Central memory CD8-positive, alpha-beta T cell (primary cell): ENCODE data around the gene DMRT2.

ENCODE experiments used
- ATAC-seq: fragments of 150-1000 bp; cut with Tn5 transposase; replicated peaks from 2 replicates; pipeline ENCODE4 v1.10.0; 2022; ENCODE audit warnings: mild to moderate bottlenecking, moderate FRiP score, moderate number of reproducible peaks; ENCODE audit not compliant: poor library complexity, severe bottlenecking; ENCODE audit errors: extremely low read depth
- DNase-seq, 2 donors: peaks; one replicate each; pipeline ENCODE4 v3.0.0; 2021; ENCODE audit warnings: low spot score in 2 of 2
- H3K27ac Mint-ChIP-seq: one replicate; pipeline ENCODE4 v1.8.0; 2022; ENCODE audit warnings: low read depth, mild to moderate bottlenecking, moderate library complexity, mixed read lengths
- H3K27me3 Mint-ChIP-seq: one replicate; pipeline ENCODE4 v1.8.0; 2022; ENCODE audit warnings: mixed read lengths
- H3K36me3 Mint-ChIP-seq: one replicate; pipeline ENCODE4 v1.8.0; 2022; ENCODE audit warnings: mild to moderate bottlenecking, moderate library complexity, mixed read lengths; ENCODE audit not compliant: insufficient read depth
- H3K4me1 Mint-ChIP-seq: one replicate; pipeline ENCODE4 v1.8.0; 2022; ENCODE audit warnings: mixed read lengths
- H3K4me3 Mint-ChIP-seq: one replicate; pipeline ENCODE4 v1.8.0; 2022; ENCODE audit warnings: mild to moderate bottlenecking, moderate library complexity, mixed read lengths
- H3K9me3 Mint-ChIP-seq: one replicate; pipeline ENCODE4 v1.8.0; 2022; ENCODE audit warnings: mixed read lengths

The DMRT2 gene

GRCh38 chr9:1051210-1051583, 1.0 kb downstream of the DMRT2 start:
- no peak overlapping the region for H3K27ac Mint-ChIP-seq

GRCh38 chr9:1051584-1052275, 1.6 kb downstream of the DMRT2 start:
- Mint-ChIP-seq H3K9me3 (peaks cover 5% of the 10 kb centered on the region), H3K36me3 (no peaks in the 10 kb centered on the region), H3K4me1 (peaks cover 35% of the 10 kb centered on the region), H3K27me3 (peaks cover 88% of the 10 kb centered on the region), H3K27ac (no peak overlapping the region), H3K4me3 (no peak overlapping the region)
- DNase-seq, result no peak
- ATAC-seq, result no peak

More at GRCh38 chr9:1051210-1051583, 1.0 kb downstream of the DMRT2 start:
- no peak for ATAC-seq
- Mint-ChIP-seq H3K4me1 (peaks cover 35% of the 10 kb centered on the region), H3K27me3 (peaks cover 88% of the 10 kb centered on the region), H3K4me3 (no peak overlapping the region), H3K36me3 (no peaks in the 10 kb centered on the region), H3K9me3 (peaks cover 5% of the 10 kb centered on the region)
- DNase-seq, result no peak

- Mint-ChIP-seq H3K36me3 (no peaks in the 10 kb centered on the region), H3K4me1 (peaks cover 28% of the 10 kb centered on the region), H3K4me3 (no peak overlapping the region), H3K27ac (no peak overlapping the region), H3K27me3 (peaks cover 85% of the 10 kb centered on the region), H3K9me3 (peaks cover 5% of the 10 kb centered on the region)
- ATAC-seq, result no peak
- DNase-seq, result no peak
These were observed 2.5 kb downstream of the DMRT2 start for GRCh38 chr9:1052365-1053281.

GRCh38 chr9:1053282-1053621, 3.1 kb downstream of the DMRT2 start:
- Mint-ChIP-seq H3K4me1 (peaks cover 22% of the 10 kb centered on the region), H3K36me3 (no peaks in the 10 kb centered on the region), H3K27me3 (peaks cover 85% of the 10 kb centered on the region), H3K9me3 (peaks cover 5% of the 10 kb centered on the region), H3K4me3 (no peak overlapping the region), H3K27ac (no peak overlapping the region)
- DNase-seq (no peak), ATAC-seq (no peak)

- Mint-ChIP-seq H3K4me3 (no peak overlapping the region), H3K36me3 (no peaks in the 10 kb centered on the region), H3K27me3 (peaks cover 80% of the 10 kb centered on the region), H3K9me3 (peaks cover 5% of the 10 kb centered on the region), H3K4me1 (peaks cover 15% of the 10 kb centered on the region), H3K27ac (no peak overlapping the region)
- ATAC-seq (no peak), DNase-seq (no peak)
These were observed 3.8 kb downstream of the DMRT2 start for GRCh38 chr9:1053986-1054425.

GRCh38 chr9:1055166-1055565, 5.0 kb downstream of the DMRT2 start:
- no peak for ATAC-seq
- Mint-ChIP-seq H3K36me3 (no peaks in the 10 kb centered on the region), H3K4me1 (peaks cover 7% of the 10 kb centered on the region), H3K4me3 (no peak overlapping the region), H3K27ac (no peak overlapping the region), H3K27me3 (peaks cover 68% of the 10 kb centered on the region), H3K9me3 (no peaks in the 10 kb centered on the region)
- DNase-seq, result no peak

- Mint-ChIP-seq H3K36me3 (no peaks in the 10 kb centered on the region), H3K4me3 (no peak overlapping the region), H3K4me1 (no peaks in the 10 kb centered on the region), H3K9me3 (no peaks in the 10 kb centered on the region), H3K27me3 (peaks cover 60% of the 10 kb centered on the region), H3K27ac (no peak overlapping the region)
- no peak for ATAC-seq
- DNase-seq, result no peak
These were observed 7.8 kb downstream of the DMRT2 start for GRCh38 chr9:1057910-1058309.

- Mint-ChIP-seq H3K27ac (no peak overlapping the region), H3K9me3 (no peaks in the 10 kb centered on the region), H3K4me3 (no peak overlapping the region), H3K27me3 (peaks cover 49% of the 10 kb centered on the region), H3K4me1 (no peaks in the 10 kb centered on the region), H3K36me3 (no peaks in the 10 kb centered on the region)
- DNase-seq, result no peak
- no peak for ATAC-seq
These were observed 8.8 kb downstream of the DMRT2 start for GRCh38 chr9:1058826-1059487.

GRCh38 chr9:1065130-1065529, 15.0 kb downstream of the DMRT2 start:
- Mint-ChIP-seq H3K4me3 (no peak overlapping the region), H3K36me3 (no peaks in the 10 kb centered on the region), H3K27ac (no peak overlapping the region), H3K4me1 (no peaks in the 10 kb centered on the region), H3K27me3 (peaks cover 41% of the 10 kb centered on the region), H3K9me3 (no peaks in the 10 kb centered on the region)
- ATAC-seq (no peak), DNase-seq (no peak)

- Mint-ChIP-seq H3K27ac (no peak overlapping the region), H3K4me1 (no peaks in the 10 kb centered on the region), H3K27me3 (peaks cover 47% of the 10 kb centered on the region), H3K36me3 (no peaks in the 10 kb centered on the region), H3K4me3 (no peak overlapping the region), H3K9me3 (no peaks in the 10 kb centered on the region)
- ATAC-seq, result no peak
- no peak for DNase-seq
These were observed 20.5 kb downstream of the DMRT2 start for GRCh38 chr9:1070692-1071091.

- ATAC-seq, result no peak
- H3K36me3 Mint-ChIP-seq, result no peaks in the 10 kb centered on the region
These were observed 21.6 kb downstream of the DMRT2 start for GRCh38 chr9:1071730-1072129.

GRCh38 chr9:1073497-1073896, 23.3 kb downstream of the DMRT2 start:
- no peak for DNase-seq
- Mint-ChIP-seq H3K27me3 (peaks cover 56% of the 10 kb centered on the region), H3K27ac (no peak overlapping the region), H3K4me3 (no peak overlapping the region), H3K4me1 (no peaks in the 10 kb centered on the region), H3K9me3 (no peaks in the 10 kb centered on the region), H3K36me3 (no peaks in the 10 kb centered on the region)
- ATAC-seq, result no peak

More at GRCh38 chr9:1071730-1072129, 21.6 kb downstream of the DMRT2 start:
- H3K9me3 Mint-ChIP-seq, result no peaks in the 10 kb centered on the region
- no peak overlapping the region for H3K27ac Mint-ChIP-seq
- no peaks in the 10 kb centered on the region for H3K4me1 Mint-ChIP-seq
- peaks cover 53% of the 10 kb centered on the region for H3K27me3 Mint-ChIP-seq
- DNase-seq, result no peak
- no peak overlapping the region for H3K4me3 Mint-ChIP-seq
